Measurements from ENCODE around the gene ABCA2.

Gene ABCA2

DNA sequence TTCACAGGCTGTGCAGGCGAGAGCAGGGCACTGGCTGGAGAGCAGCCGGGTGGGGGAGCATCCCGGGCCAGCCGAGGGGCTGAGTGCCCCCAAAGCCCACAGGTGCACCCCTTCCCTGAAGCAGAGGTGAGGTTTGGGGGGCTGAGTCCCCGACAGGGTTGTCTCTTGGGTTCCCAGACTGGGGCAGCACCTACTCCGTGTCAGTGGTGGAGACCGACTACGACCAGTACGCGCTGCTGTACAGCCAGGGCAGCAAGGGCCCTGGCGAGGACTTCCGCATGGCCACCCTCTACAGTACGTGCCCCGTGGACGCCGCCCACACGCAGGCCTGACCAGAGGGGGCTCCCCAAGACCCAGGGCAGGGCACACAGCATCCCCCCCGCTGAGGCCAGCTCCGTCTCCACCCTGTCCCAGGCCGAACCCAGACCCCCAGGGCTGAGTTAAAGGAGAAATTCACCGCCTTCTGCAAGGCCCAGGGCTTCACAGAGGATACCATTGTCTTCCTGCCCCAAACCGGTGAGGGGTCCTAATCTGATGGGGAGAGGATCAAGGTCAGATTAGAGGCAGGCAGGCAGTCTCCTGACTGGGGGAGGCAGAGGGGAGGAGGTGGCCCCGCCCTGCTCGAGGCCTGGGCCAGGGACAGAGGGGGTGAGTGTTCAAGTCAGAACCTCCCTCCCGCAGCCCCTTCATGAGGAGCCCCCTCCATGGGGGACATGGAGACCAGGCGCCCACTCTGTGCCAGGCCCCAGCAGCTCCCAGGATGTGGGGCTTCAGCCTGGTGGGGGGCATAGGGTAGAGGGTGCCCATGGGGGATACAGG, 48.1 kb downstream of the ABCA2 start:
- no peak for DNase-seq

GRCh38 chr9:136978865-136979544, 49.0 kb downstream of the ABCA2 start:
- DNase-seq: no peak

GRCh38 chr9:136978073-136978864, 49.8 kb downstream of the ABCA2 start:
- peak; percentile 33 for DNase-seq

DNA sequence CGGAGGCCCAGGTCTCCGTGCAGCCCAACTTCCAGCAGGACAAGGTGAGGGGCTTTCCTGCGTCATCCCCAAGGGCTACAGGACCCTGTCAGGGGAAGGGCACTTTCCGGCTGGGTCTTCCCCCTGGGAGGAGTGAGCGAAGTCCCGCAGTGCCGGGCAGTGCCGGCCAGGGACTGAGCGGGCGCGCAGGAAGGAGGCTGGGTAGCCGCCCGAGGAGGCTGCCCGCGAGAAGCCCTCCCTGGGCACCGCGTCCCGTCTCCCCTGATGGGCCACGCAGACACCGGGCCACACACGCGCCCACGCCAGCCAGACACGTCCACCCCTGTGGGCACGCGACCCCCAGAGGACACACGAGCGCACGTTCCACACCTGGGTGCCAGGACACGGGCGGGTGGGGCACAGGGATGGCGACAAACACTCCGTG, 50.4 kb downstream of the ABCA2 start:
- no peak for DNase-seq

GRCh38 chr9:136977223-136977622, 50.8 kb downstream of the ABCA2 start, which contains the start of gene PTGDS:
TSS of gene PTGDS (plus strand) at chr9:136977504. CDS start at chr9:136977579, 75 bp downstream.
- no peak for DNase-seq

DNA sequence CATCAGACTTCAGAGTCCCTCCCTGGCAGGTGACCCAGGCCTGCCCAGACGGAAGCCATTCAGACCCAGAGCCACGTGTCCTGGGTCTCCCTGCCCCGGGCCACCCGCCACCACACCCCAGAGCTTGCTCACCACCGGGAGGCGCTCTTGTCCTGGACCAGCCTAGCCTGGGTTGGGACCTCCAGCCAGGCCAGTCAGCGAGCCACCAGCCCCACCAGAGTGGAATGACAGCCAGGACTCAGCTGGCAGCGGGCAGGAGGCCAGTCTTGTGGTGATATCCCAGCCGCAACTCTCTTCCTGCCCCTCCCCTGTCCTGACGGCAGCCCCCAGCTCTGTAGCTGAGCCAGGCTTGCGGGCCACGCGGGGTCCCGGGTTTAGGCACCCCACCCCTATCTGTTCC, 52.4 kb downstream of the ABCA2 start:
- no peak for DNase-seq

DNA sequence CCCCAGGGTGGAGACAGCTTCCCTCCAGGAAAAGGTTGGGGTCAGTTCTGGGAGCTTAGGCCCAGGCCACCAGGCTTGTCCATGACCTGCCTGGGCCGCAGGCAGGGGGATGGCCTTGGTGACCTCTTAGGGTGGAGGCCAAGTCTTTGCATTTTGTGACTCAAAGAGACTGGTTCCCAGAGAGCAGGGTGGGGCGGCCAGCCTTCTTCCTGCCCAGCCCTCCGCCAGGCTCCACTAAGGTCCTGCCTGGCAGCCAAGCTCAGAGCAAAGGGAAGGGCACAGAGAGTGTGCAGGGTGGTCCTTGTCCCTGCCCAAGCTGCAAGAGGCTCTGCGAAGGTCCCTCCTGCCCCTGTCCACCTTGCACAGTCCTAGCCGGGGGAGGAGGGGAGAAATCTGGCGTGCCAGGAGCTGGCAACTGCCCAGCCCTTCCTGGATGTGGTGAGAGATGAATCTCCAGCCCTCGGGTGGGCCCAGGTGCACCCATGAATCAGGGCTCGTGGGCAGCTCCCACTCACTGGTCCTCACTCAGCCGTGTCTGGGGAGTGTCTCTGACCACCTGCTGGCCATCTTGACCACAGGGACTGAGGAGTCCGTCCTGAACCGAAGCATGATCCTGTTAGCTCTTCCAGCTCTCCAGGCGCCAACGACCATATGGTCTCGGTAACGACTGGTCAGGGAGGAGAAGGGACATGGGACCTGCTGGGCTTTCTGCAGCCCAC, 53.1 kb downstream of the ABCA2 start:
- DNase-seq: no peak

GRCh38 chr9:136973618-136974617, 54.1 kb downstream of the ABCA2 start:
- DNase-seq: no peak

DNA sequence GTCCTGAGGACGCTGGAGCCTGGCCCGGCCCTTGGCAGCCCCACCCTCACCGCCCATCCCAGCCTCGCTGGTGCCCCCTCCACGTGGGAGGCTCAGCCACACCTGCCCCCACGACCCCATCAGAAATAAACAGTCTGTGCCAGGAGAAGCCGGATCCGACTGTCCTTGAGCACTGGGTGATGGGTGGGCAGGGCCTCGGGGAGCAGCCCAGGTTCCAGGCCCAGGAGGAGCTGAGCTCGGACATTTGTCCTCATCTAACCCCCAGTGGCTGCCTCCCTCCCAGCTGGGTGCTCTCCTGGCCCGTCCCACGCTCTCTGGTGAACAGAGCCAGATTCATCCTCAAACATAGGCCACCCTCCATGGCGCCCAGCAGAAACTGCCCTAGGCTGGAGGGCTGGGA, 55.3 kb downstream of the ABCA2 start:
- no peak for DNase-seq

DNA sequence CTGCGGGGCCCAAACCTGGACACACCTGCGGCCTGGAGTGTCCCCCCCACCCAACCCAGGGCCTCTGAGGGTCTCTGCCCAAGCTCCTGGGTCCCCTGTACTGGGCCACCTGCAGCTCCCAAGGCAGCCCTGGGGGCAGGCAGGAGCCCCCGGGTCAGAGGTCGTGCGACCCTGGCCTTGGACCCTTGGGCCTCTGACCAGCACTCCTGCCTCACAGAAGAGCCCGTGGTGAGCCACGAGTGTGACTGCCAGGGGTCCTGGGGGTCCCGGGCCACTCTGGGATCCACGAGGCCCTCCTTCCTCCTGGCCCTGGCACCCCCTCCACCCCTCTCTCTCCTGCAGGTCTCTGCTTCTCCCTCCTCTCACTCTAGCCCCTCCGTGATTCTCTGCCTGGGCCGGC, 55.7 kb downstream of the ABCA2 start:
- DNase-seq: no peak

GRCh38 chr9:136971746-136972145, 56.3 kb downstream of the ABCA2 start:
- no peak for DNase-seq

GRCh38 chr9:136970361-136970760, 57.7 kb downstream of the ABCA2 start:
- no peak for DNase-seq

GRCh38 chr9:136969774-136970173, 58.3 kb downstream of the ABCA2 start:
- no peak for DNase-seq

- no peak for DNase-seq
Measured at GRCh38 chr9:136969150-136969549, 58.9 kb downstream of the ABCA2 start.

- no peak for DNase-seq
Measured at GRCh38 chr9:136968333-136969127, 59.5 kb downstream of the ABCA2 start.

DNA sequence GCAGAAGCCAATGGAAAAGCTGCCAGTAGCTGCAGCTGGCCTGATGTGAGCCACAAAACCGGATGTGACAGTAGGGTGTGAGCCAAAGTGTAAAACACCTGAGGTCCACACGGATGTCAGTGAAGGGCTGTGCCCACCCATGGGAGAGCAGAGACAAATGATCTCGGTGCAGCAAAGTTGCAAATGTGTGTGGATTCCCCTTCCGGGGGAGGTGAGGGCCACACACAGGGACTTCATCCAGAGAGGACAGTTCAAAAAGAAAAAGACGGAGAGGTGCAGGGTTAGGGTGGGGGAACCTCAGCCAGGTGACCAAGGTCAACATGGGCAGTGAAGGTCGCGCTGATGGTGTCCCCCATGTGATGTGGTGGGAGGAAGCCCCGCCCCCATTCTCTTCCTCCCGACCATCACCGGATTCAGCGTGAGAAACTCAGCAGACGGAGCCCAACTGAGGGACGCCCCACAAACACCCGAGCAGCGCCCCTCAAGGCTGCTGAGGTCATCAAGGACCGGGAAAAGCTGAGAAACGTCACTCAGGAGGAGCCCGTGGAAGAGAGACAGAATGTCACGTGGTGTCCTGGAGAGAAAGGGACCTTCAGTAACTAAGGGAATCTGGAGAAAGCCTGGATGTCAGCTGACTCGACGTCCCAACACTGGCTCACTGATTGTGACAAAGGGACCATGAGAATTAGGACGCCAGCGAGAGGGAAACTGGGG, 62.1 kb downstream of the ABCA2 start:
- no peak for DNase-seq

DNA sequence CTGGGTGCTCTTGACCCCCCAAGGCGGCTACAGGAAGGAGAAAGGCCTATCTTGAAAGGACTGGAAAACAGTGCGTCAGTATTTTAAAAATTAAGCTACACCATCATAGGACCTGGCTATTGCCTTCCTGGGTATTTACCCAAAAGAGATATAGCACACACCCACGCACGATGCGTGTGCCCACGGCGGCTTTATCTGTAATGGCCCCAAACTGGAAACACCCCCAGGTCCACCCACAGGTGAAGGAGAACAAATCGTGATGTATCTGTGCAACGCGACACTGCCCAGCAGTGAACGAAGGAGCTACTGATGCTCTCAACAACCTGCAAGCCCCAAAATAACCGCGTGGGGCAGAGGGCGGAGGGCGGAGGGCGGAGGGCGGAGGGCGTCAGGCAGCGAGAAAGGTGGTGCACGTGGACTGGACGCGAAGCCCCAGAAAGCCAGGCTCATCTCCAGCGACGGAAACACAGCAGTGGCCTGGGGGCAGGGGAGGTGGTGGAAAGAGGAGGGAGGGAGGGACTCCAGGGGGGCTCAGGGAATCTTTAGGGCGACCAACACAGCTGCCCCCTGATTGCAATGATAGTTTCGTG, 63.1 kb downstream of the ABCA2 start:
- no peak for DNase-seq

- DNase-seq: no peak
Measured at GRCh38 chr9:136964171-136964689, 63.8 kb downstream of the ABCA2 start.

DNA sequence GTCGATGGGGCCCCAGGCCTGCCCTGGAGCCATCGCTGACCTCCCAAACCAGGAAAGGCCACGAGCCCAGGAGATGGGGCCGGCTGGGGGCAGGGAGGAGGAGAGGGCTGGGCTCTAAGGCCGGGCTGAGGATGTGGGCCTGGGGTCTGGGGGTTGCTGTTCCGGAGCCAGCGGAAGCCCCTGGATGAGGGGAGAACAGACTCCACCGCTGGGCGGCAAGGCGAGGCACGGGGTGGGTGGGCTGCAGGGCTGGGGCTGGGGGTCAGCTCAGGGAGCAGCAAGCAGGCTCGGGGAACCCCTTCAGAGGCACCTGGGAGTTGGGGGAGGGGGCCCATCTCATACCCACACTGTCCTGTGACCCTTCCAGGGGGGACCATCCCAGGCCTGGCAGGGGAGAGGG, 64.3 kb downstream of the ABCA2 start:
- no peak for DNase-seq

All from T1000 (cell line).